G401 (cell line): ENCODE measurements around the gene NOC4L. TPM values are rescaled to one million over a fixed set of nuclear protein-coding genes. Genes with fewer than 3 reads are reported as not detected.

Experiments used
- DNase-seq: peaks from one replicate; pipeline ENCODE4 v3.0.0-alpha.2; 2015; ENCODE audit warnings: low spot score
- in situ Hi-C: cut with HindIII; loops from 2 replicates; pipeline ENCODE4 v1.10.0; 2016; ENCODE audit warnings: low sequenced_read_pairs, mixed read lengths
- total RNA-seq: library from RNA; depleted of rRNA; stranded (reverse); fragments of >200 nt; shearing (Covaris generic); gene quantifications from 2 replicates; pipeline ENCODE4 v1.2.3, GENCODE V29; 2014

The NOC4L gene
- total RNA-seq, 1 experiment from 2014 or later = 40.0 TPM

- no peak for DNase-seq
- in situ Hi-C loops = no loop called here
Observed at GRCh38 chr12:132175496-132176384, 31.5 kb downstream of the NOC4L start.

GRCh38 chr12:132176385-132176919, 32.2 kb downstream of the NOC4L start:
- in situ Hi-C loops = no loop called here
- no peak for DNase-seq

- no peak for DNase-seq
- in situ Hi-C loops = no loop called here
Observed at GRCh38 chr12:132176920-132177551, 32.8 kb downstream of the NOC4L start.

GRCh38 chr12:132178316-132178715, 34.1 kb downstream of the NOC4L start:
- in situ Hi-C loops = no loop called here
- DNase-seq = no peak

GRCh38 chr12:132178801-132179401, 34.6 kb downstream of the NOC4L start:
- in situ Hi-C loops = no loop called here
- DNase-seq = no peak

- no peak for DNase-seq
- in situ Hi-C loops = no loop called here
Observed at GRCh38 chr12:132179431-132180362, 35.4 kb downstream of the NOC4L start.

GRCh38 chr12:132180648-132181546, 36.6 kb downstream of the NOC4L start:
- in situ Hi-C loops = no loop called here
- no peak for DNase-seq

- in situ Hi-C loops = no loop called here
- no peak for DNase-seq
Observed at GRCh38 chr12:132181570-132182200, 37.4 kb downstream of the NOC4L start.

GRCh38 chr12:132182206-132182710, 38.0 kb downstream of the NOC4L start:
- DNase-seq = no peak
- in situ Hi-C loops = no loop called here

- no peak for DNase-seq
- in situ Hi-C loops = no loop called here
Observed at GRCh38 chr12:132182711-132183365, 38.6 kb downstream of the NOC4L start.

- in situ Hi-C loops = no loop called here
Observed at GRCh38 chr12:132185705-132186104, 41.4 kb downstream of the NOC4L start.

GRCh38 chr12:132186208-132186856, 42.1 kb downstream of the NOC4L start:
- no peak for DNase-seq
- in situ Hi-C loops = no loop called here

More at GRCh38 chr12:132185705-132186104, 41.4 kb downstream of the NOC4L start:
- DNase-seq = no peak

- DNase-seq = no peak
- in situ Hi-C loops = no loop called here
Observed at GRCh38 chr12:132186857-132187620, 42.8 kb downstream of the NOC4L start.

GRCh38 chr12:132187646-132188450, 43.6 kb downstream of the NOC4L start:
- no peak for DNase-seq
- in situ Hi-C loops = no loop called here

- in situ Hi-C loops = no loop called here
- DNase-seq = no peak
Observed at GRCh38 chr12:132188451-132188901, 44.2 kb downstream of the NOC4L start.
